Gastrocnemius medialis (tissue), 4 donors: ENCODE measurements around the gene RAD51B. TPM values are rescaled to one million over a fixed set of nuclear protein-coding genes. Genes with fewer than 3 reads are reported as not detected.

Source experiments
- ATAC-seq, 2 donors: fragments of 150-250 bp; one replicate each; pipeline ENCODE4 v1.9.1; 2016
- DNase-seq, 2 donors: peaks; one replicate each; pipeline ENCODE4 v3.0.0-alpha.2; 2019
- H3K27ac ChIP-seq, 4 donors: fragments of 200-600 bp; sonication (generic); 1 replicate in 1 of 4; 2 replicates in 3 of 4; pipeline ENCODE4 v1.5.1; 2016 to 2018; ENCODE audit warnings: mild to moderate bottlenecking in 2 of 4, moderate library complexity in 1 of 4
- H3K27me3 ChIP-seq, 3 donors: fragments of 200-600 bp; sonication (generic) in 2 of 3; 1 replicate in 1 of 3; 2 replicates in 2 of 3; pipeline versions ENCODE4 v1.5.1 to v1.6.0; 2016 to 2019; ENCODE audit warnings: mild to moderate bottlenecking in 1 of 3, moderate library complexity in 1 of 3
- H3K36me3 ChIP-seq, 2 donors: fragments of 200-600 bp; sonication (generic) in 1 of 2; one replicate each; pipeline ENCODE4 v1.5.1; 2017 to 2018
- H3K4me1 ChIP-seq, 2 donors: fragments of 200-600 bp; sonication (generic) in 1 of 2; one replicate each; pipeline ENCODE4 v1.5.1; 2016 to 2017; ENCODE audit warnings: mild to moderate bottlenecking in 2 of 2
- H3K4me3 ChIP-seq, 4 donors: fragments of 200-600 bp; sonication (generic) in 3 of 4; 1 replicate in 1 of 4; 2 replicates in 3 of 4; pipeline ENCODE4 v1.5.1; 2016 to 2019; ENCODE audit warnings: mild to moderate bottlenecking in 2 of 4
- H3K9me3 ChIP-seq, 3 donors: fragments of 200-600 bp; sonication (generic) in 2 of 3; 1 replicate in 1 of 3; 2 replicates in 2 of 3; pipeline ENCODE4 v1.5.1; 2016 to 2019
- POLR2A ChIP-seq, 2 donors: fragments of 450-650 bp; IDR thresholded peaks; one replicate each; pipeline ENCODE4 v1.6.1; 2017; ENCODE audit warnings: antibody characterized with exemption in 2 of 2, mild to moderate bottlenecking in 2 of 2, moderate library complexity in 2 of 2
- in situ Hi-C, 4 donors: fragments of 200-750 bp; cut with MboI; loops; one replicate each; pipeline versions ENCODE4 v1.15.0 to v1.8.0; 2017; ENCODE audit warnings: low sequenced_read_pairs in 4 of 4
- intact Hi-C: fragments of 100-400 bp; cut with DNase I; formaldehyde crosslinking; loops from one replicate; pipeline ENCODE4 v1.15.1; 2023; ENCODE audit warnings: low total_unique reads
- total RNA-seq, 4 donors: library from RNA; depleted of rRNA; stranded (reverse); fragments of >200 nt; gene quantifications; one replicate each; pipeline versions ENCODE4 v1.1.0 to v1.2.3, GENCODE V29; 2016
- TF ChIP-seq, protein P1 (sequence below), 5 experiments: fragments of 450-650 bp in 3 of 5; fragments of 200-600 bp in 2 of 5; sonication (generic) in 2 of 5; IDR thresholded peaks in 4 of 5; conservative IDR thresholded peaks in 1 of 5; 1 replicate in 4 of 5; 2 replicates in 1 of 5; pipeline ENCODE4 v1.5.1; 2016 to 2019; ENCODE audit warnings: antibody characterized with exemption in 5 of 5, mild to moderate bottlenecking in 3 of 5, moderate library complexity in 3 of 5

RAD51B gene
- total RNA-seq, 4 donors from 2014 or later, result 1.6 to 3.3 (median 2.4) TPM

DNA sequence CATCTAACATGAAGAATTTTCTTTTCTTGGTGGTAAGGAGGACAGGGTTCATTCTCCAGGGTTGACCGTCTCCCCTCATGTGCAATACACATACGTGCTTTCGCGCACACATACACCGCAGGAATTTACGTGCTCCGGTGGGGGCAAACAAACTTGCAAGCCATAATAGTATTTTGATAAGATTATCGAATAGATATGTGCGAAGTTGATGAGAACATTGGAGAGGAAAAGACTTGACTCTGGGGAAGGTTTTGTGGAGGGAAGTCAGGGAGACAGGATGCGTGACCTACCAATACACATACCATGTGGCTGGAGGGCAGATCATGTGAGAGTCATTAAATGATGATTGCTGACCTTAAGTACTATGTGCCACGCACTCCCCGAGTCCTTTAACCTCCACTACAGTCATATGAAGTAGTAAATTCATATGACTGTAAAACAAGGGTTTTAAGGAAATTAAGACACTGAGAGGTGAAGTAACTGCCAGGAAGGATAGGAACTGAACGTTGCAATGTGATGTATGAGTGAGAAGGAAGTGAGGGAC lies 921 bp downstream of the RAD51B start:
- DNase-seq (no peak), ATAC-seq (no peak)
- intact Hi-C loops, result loop anchor here (10.0 kb wide), 1 partner anchor 814 kb away; no protein-coding TSS in a partner anchor

DNA sequence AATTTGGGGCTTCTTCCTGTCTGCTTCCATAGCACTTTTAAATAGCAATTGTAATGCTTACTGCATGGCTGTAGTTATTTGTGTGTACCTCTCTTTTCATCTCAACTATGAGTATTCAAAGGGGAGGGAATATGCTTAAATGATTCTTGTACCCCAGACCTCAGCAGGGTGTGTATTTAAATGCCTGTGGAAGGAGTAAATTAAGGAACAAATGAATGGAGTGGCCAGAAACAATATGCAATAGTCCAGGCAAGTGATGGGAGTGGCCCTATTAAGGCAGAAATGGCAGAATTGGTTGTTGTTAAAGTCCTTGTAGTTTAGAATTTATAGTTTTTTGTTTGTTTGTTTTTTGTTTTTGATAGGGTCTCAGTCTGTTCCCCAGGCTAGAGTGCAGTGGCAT lies 1.5 kb downstream of the RAD51B start:
- Histone ChIP-seq H3K9me3 (no peaks in the 10 kb centered on the region), H3K36me3 (no peaks in the 10 kb centered on the region), H3K27me3 (no peaks in the 10 kb centered on the region), H3K4me1 (peaks cover 9 to 19% of the 10 kb centered on the region in 2 donors), H3K4me3 (no peak overlapping the region), H3K27ac (no peak overlapping the region)
- ATAC-seq, result no peak
- TF ChIP-seq POLR2A (IDR thresholded peaks at IDR 0.05), result no peak
- TF ChIP-seq, protein P1, sequence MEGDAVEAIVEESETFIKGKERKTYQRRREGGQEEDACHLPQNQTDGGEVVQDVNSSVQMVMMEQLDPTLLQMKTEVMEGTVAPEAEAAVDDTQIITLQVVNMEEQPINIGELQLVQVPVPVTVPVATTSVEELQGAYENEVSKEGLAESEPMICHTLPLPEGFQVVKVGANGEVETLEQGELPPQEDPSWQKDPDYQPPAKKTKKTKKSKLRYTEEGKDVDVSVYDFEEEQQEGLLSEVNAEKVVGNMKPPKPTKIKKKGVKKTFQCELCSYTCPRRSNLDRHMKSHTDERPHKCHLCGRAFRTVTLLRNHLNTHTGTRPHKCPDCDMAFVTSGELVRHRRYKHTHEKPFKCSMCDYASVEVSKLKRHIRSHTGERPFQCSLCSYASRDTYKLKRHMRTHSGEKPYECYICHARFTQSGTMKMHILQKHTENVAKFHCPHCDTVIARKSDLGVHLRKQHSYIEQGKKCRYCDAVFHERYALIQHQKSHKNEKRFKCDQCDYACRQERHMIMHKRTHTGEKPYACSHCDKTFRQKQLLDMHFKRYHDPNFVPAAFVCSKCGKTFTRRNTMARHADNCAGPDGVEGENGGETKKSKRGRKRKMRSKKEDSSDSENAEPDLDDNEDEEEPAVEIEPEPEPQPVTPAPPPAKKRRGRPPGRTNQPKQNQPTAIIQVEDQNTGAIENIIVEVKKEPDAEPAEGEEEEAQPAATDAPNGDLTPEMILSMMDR (IDR thresholded peaks at IDR 0.05 in 4 of 5, conservative IDR thresholded peaks at IDR 0.05 in 1 of 5), result no peak
- in situ Hi-C loops, result no loop called here
- intact Hi-C loops, result loop anchor here (10.0 kb wide), 1 partner anchor 814 kb away; no protein-coding TSS in a partner anchor
- no peak for DNase-seq

More for the DNA sequence above, 921 bp downstream of the RAD51B start:
- Histone ChIP-seq H3K27me3 (no peaks in the 10 kb centered on the region), H3K9me3 (no peaks in the 10 kb centered on the region), H3K27ac (peak overlapping the region in 1 of 4 donors; percentile 68), H3K4me1 (peaks cover 10 to 24% of the 10 kb centered on the region in 2 donors), H3K4me3 (peak overlapping the region; percentile 73 to 95 (median 92)), H3K36me3 (no peaks in the 10 kb centered on the region)
- in situ Hi-C loops, result no loop called here
- TF ChIP-seq, protein P1 (IDR thresholded peaks at IDR 0.05 in 4 of 5, conservative IDR thresholded peaks at IDR 0.05 in 1 of 5), result no peak
- no peak for TF ChIP-seq POLR2A (IDR thresholded peaks at IDR 0.05)

DNA sequence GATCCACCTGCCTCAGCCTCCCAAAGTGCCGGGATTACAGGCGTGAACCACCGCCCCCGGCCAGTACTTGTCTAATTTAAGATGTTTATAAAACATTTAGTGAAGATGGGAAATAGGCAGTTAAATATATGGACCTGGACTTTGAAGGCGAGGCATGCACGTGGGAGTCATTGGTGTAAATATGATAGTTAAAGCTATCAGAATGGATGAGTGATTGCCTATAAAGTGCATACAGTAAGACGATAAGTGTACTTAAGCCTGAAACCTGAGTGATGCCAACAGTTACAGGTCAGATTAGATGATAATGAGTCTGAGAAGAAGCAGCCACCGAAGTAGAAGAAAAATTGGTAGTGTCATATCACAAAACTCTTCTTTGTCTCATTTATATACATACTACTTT lies 11.5 kb downstream of the RAD51B start:
- in situ Hi-C loops, result no loop called here
- DNase-seq (no peak), ATAC-seq (no peak)
- no peaks in the 10 kb centered on the region for H3K4me1 ChIP-seq
- H3K36me3 ChIP-seq, result no peaks in the 10 kb centered on the region
- TF ChIP-seq, protein P1 (IDR thresholded peaks at IDR 0.05 in 4 of 5, conservative IDR thresholded peaks at IDR 0.05 in 1 of 5), result no peak
- no peak for TF ChIP-seq POLR2A (IDR thresholded peaks at IDR 0.05)
- no peak overlapping the region for H3K27ac ChIP-seq
- no peaks in the 10 kb centered on the region for H3K9me3 ChIP-seq
- no peaks in the 10 kb centered on the region for H3K27me3 ChIP-seq
- no peak overlapping the region for H3K4me3 ChIP-seq
- intact Hi-C loops, result loop anchor here (10.0 kb wide), 1 partner anchor 104 kb away; no protein-coding TSS in a partner anchor

DNA sequence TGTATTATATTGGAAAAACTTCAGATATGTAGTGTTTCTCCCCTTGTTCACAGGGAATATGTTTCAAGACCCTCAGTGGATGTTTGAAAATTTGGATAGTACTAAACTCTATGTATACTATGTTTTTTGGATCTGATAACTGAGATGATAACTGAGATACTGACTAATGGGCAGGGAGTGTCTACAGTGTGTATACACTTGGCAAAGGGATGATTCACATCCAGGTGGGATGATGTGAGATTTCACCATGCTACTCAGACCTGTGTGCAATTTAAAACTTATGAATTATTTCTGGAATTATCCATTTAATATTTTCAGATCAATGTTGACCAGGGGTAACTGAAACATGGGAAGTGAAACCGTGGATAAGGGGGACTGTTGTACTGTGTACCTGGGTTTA lies 13.8 kb downstream of the RAD51B start:
- no peaks in the 10 kb centered on the region for H3K4me1 ChIP-seq
- H3K27ac ChIP-seq, result no peak overlapping the region
- in situ Hi-C loops (no loop called here), intact Hi-C loops (loop anchor here (10.0 kb wide), 1 partner anchor 101 kb away; no protein-coding TSS in a partner anchor)
- DNase-seq (no peak), ATAC-seq (no peak)
- no peaks in the 10 kb centered on the region for H3K27me3 ChIP-seq
- H3K36me3 ChIP-seq, result no peaks in the 10 kb centered on the region
- no peaks in the 10 kb centered on the region for H3K9me3 ChIP-seq
- TF ChIP-seq POLR2A (IDR thresholded peaks at IDR 0.05), result no peak
- TF ChIP-seq, protein P1 (IDR thresholded peaks at IDR 0.05 in 4 of 5, conservative IDR thresholded peaks at IDR 0.05 in 1 of 5), result no peak
- no peak overlapping the region for H3K4me3 ChIP-seq
